ENCODE results near the gene MRPL37. TPM values are rescaled to one million over a fixed set of nuclear protein-coding genes. Genes with fewer than 3 reads are reported as not detected.

The MRPL37 gene
- polyA plus RNA-seq, 1 of the 3 experiments (the other 2 are of a cell fraction) = 11.3 TPM

- H3K27me3 ChIP-seq (ENCODE audit: insufficient read depth) = no peaks in the 10 kb centered on the region
- no peaks in the 10 kb centered on the region for H3K79me2 ChIP-seq (ENCODE audit: insufficient read depth)
- 93% methylated on average over 5 of the region's 5 CpGs for WGBS (ENCODE audit: low lambda C conversion rate)
- no peaks in the 10 kb centered on the region for H4K20me1 ChIP-seq (ENCODE audit: insufficient read depth)
- ChIA-PET POLR2A (no interaction called here), CTCF (no interaction called here)
- H3K27ac ChIP-seq (ENCODE audit: low read depth in 2 of 2, low read length in 1 of 2) = no peak overlapping the region
- H3K4me3 ChIP-seq (ENCODE audit: low read depth in 2 of 2, low read length in 1 of 2) = no peak overlapping the region
- no peaks in the 10 kb centered on the region for H3K4me1 ChIP-seq (ENCODE audit: control insufficient read depth in 1 of 2, insufficient read depth in 2 of 2, low read depth in 1 of 2, low read length in 1 of 2)
- no peaks in the 10 kb centered on the region for H3K36me3 ChIP-seq (replicated peaks in 1 of 2; ENCODE audit: control insufficient read depth in 1 of 2, insufficient read depth in 2 of 2, low read length in 1 of 2)
- DNase-seq = no peak
- H3F3A ChIP-seq (replicated peaks; ENCODE audit: insufficient read depth) = no peaks in the 10 kb centered on the region
- H2AFZ ChIP-seq (ENCODE audit: low read depth) = no peak overlapping the region
- no peaks in the 10 kb centered on the region for H3K9me3 ChIP-seq
- TF ChIP-seq MAX (IDR thresholded peaks at IDR 0.05; ENCODE audit: low read depth) (no peak), USF1 (IDR thresholded peaks at IDR 0.05; ENCODE audit: borderline replicate concordance, low read depth) (no peak), MXI1 (IDR thresholded peaks at IDR 0.05; ENCODE audit: low read depth, low read length) (no peak), ELF1 (IDR thresholded peaks at IDR 0.05) (no peak), FOXM1 (IDR thresholded peaks at IDR 0.05; ENCODE audit: low read depth) (no peak), JUND (IDR thresholded peaks at IDR 0.05) (no peak), GATA2 (CRISPR knock-in tag; IDR thresholded peaks at IDR 0.05) (no peak), PBX3 (IDR thresholded peaks at IDR 0.05) (no peak), EP300 (IDR thresholded peaks at IDR 0.05; ENCODE audit: borderline replicate concordance in 1 of 2, low read depth in 1 of 2, low read length in 1 of 2) (no peak)
- no peak overlapping the region for H3K9ac ChIP-seq
- no peak overlapping the region for H3K4me2 ChIP-seq
- H3K9me2 ChIP-seq = no peaks in the 10 kb centered on the region
Measured at GRCh38 chr1:54193453-54193852, 6.5 kb upstream of the MRPL37 start.

- no peaks in the 10 kb centered on the region for H3F3A ChIP-seq (replicated peaks; ENCODE audit: insufficient read depth)
- H3K4me1 ChIP-seq (ENCODE audit: control insufficient read depth in 1 of 2, insufficient read depth in 2 of 2, low read depth in 1 of 2, low read length in 1 of 2) = peaks cover 0 to 14% of the 10 kb centered on the region in 2 experiments; a peak in 2 of 4 replicates
- H2AFZ ChIP-seq (ENCODE audit: low read depth) = peak overlapping the region; percentile 70
- no peak for DNase-seq
- H3K36me3 ChIP-seq (replicated peaks in 1 of 2; ENCODE audit: control insufficient read depth in 1 of 2, insufficient read depth in 2 of 2, low read length in 1 of 2) = peaks cover 0 to under 1% of the 10 kb centered on the region in 2 experiments
- peak overlapping the region; percentile 92 for H3K9ac ChIP-seq
- TF ChIP-seq TEAD4 (IDR thresholded peaks at IDR 0.05; ENCODE audit: borderline replicate concordance, insufficient read depth) (no peak), YY1 (IDR thresholded peaks at IDR 0.05; ENCODE audit: low read depth) (no peak), POLR2AphosphoS5 (IDR thresholded peaks at IDR 0.05; ENCODE audit: low read depth, low read length) (no peak), RXRA (IDR thresholded peaks at IDR 0.05; ENCODE audit: borderline replicate concordance, low read depth) (no peak), RCOR1 (IDR thresholded peaks at IDR 0.05; ENCODE audit: low read length) (no peak), GABPA (IDR thresholded peaks at IDR 0.05; ENCODE audit: low read depth) (no peak), USF1 (IDR thresholded peaks at IDR 0.05; ENCODE audit: borderline replicate concordance, low read depth) (no peak), SIN3A (IDR thresholded peaks at IDR 0.05; ENCODE audit: borderline replicate concordance, low read depth, low read length) (no peak)
- WGBS (ENCODE audit: low lambda C conversion rate) = 25% methylated on average over 17 of the region's 17 CpGs
- no peaks in the 10 kb centered on the region for H3K9me3 ChIP-seq
- H3K27ac ChIP-seq (ENCODE audit: low read depth in 2 of 2, low read length in 1 of 2) = peak overlapping the region in 1 of 2 experiments; percentile 8; a peak in 1 of 4 replicates
- ChIA-PET POLR2A (interaction anchor here (0.6 to 1.9 kb wide), 2 partner anchors 21 to 208 kb away, joined by 4 read pairs; no protein-coding TSS in a partner anchor), CTCF (interaction anchor here (1.0 to 2.1 kb wide), 7 partner anchors 12 to 348 kb away, joined by 3 to 8 read pairs (median 4); partner anchors contain the start of gene ACOT11)
- H3K79me2 ChIP-seq (ENCODE audit: insufficient read depth) = peaks cover 41% of the 10 kb centered on the region
- H3K4me2 ChIP-seq = peak overlapping the region; percentile 85
- H3K27me3 ChIP-seq (ENCODE audit: insufficient read depth) = no peaks in the 10 kb centered on the region
- peak overlapping the region; percentile 90 to 96 for H3K4me3 ChIP-seq (ENCODE audit: low read depth in 2 of 2, low read length in 1 of 2)
- H3K9me2 ChIP-seq = no peaks in the 10 kb centered on the region
- no peaks in the 10 kb centered on the region for H4K20me1 ChIP-seq (ENCODE audit: insufficient read depth)
Measured at GRCh38 chr1:54199151-54199764, 709 bp upstream of the MRPL37 start.

Measured in SK-N-SH (cell line).